NCI-H526 (cell line): ENCODE measurements around the gene ELAC2.
"Not testable (repeated sequence)": the region's sequence is repeated elsewhere in the genome, so short reads cannot be mapped to it uniquely, and the experiment has no call there.

Source experiments
- DNase-seq, 2 experiments: peaks; one replicate each; lab custom pipeline; 2025; lab: John Stamatoyannopoulos, UW

The ELAC2 gene

DNA sequence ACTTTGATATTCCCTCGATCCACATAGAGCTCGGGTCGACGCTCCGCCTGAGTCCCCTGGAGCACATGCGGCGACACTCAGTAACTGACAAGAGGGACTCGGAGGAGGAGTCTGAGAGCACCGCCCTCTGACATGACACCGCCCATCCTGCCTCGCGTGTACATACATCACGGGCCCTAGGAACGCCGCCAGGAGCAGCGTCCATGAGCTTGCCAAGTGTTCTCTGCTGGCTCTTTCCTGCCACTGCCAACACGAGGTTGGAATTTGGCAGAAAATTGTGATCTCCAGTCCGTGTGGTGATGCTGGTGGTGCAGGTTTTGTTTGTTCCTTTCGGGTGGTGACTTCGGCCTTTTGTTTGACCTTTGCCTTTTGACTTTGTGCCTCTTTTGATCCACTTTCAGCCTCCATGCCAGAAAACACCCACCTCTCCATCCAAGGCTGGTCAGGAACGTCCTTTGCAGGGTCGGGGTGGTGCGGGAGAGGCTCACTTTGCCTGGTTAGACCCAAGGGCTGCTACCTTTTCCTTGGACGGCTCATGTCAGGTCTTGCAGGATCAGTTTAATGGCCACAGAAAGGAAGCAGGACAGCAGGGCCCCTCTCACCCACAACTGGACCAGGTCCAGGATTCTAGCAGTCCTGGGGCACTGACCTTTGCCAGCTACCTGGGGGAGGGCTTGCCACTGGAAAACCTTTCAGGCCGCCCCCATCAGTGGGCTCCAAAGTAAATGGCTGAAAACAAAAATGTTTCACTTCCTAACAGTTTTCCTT is 27.6 kb downstream of the ELAC2 start:
- no peak for DNase-seq

- peak; percentile 31 to 60 for DNase-seq
Observed at GRCh38 chr17:12987120-12987519, 30.7 kb downstream of the ELAC2 start.

DNA sequence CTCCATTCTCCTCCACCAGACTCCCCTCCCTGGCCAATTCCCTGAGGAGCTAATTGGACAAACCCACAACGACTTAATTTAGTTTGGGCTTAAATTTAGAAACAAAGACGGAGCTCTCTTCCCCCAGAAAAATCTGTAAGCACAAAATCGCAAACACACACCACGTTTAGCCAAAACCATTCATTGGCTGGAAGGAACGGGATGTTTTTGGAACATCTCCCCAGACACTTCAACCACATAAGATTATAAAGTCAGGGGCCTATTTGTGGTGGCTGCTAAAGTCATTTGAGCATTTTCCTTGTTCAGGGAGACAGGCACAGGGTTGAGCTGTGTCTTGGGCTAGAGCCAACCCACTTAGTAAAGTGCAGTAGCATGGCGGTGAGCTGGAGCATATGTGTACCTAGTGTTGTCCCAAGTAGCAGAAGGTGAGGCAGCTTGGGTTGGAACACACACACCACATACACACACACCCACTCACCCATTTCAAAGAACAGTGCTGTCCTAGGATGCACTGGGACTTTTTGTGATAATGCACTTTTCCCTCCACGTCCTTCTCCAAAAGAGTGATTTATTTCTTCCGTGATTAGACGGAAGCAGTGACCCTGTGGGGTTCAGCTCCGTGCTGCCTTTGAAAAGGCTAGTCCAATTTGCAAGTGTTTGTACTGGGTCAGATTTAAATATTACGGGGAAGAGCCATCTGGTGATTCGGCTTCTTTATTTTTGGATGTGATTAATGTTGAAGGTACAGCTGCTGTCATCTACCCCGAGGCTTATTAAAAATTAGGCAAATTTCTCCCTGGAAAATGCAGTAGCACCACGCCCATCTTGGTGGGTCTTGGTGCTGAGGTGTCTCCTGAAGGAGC is 32.2 kb downstream of the ELAC2 start:
- peak; percentile 9 to 27 for DNase-seq

GRCh38 chr17:12983991-12984884 is 33.6 kb downstream of the ELAC2 start:
- no peak for DNase-seq

DNA sequence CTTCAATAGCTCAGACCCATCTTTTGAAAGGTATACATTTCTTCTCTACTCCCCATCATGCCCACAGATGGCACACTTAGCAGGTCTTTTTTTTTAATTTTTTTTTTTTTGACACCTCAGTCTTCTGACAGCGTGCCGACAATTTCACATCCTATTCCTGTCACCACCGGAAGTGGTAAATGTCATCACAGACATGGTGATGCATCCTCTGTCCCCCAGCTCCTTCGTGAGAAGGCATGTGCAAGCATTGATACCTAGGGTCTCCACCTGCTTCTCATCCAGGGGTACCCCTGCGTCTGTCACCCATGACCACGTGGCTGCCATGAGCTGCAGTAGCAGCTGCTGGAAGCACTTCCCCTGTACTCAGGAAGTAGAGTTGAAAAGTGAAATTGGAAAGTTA is 35.6 kb downstream of the ELAC2 start:
- DNase-seq: no peak

GRCh38 chr17:12979826-12980500 is 37.9 kb downstream of the ELAC2 start:
- DNase-seq: no peak

DNA sequence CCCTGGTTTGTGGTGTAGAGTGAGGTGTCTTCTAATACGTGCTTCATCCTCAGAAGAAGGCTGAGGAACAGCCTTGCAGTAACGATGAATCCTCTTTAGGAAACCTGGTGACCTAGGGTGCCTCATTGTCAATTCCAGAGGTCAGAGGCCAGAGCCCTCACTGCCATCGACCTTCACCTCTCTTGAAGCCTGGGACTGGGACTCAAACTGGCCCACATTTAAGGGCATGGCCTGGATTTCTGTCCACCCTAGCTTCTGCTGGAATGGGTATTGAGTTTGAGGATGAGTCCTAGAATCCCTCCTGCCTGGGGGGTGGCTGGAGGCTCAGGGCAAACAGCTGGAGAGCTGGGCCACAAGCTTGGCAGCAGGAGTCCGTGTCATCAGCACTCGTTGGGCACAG is 38.6 kb downstream of the ELAC2 start:
- no peak for DNase-seq

DNA sequence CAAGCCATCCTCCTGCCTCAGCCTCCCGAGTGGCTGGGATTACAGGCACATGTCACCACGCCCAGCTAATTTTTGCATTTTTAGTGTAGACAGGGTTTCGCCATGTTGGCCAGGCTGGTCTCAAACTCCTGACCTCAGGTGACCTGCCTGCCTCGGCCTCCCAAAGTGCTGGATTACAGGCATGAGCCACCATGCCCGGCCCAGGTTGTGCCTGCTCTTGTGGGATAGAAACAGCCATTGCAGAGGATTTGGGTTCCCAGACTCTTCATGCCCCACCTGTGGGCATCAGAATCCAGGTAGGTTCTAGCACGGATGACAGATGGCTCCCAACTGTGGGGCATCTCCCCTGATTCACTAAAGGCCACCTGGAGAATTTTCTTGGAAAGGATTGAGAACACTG is 39.0 kb downstream of the ELAC2 start:
- not testable (repeated sequence) for DNase-seq

- DNase-seq: no peak
Observed at GRCh38 chr17:12977008-12977751, 40.6 kb downstream of the ELAC2 start.

DNA sequence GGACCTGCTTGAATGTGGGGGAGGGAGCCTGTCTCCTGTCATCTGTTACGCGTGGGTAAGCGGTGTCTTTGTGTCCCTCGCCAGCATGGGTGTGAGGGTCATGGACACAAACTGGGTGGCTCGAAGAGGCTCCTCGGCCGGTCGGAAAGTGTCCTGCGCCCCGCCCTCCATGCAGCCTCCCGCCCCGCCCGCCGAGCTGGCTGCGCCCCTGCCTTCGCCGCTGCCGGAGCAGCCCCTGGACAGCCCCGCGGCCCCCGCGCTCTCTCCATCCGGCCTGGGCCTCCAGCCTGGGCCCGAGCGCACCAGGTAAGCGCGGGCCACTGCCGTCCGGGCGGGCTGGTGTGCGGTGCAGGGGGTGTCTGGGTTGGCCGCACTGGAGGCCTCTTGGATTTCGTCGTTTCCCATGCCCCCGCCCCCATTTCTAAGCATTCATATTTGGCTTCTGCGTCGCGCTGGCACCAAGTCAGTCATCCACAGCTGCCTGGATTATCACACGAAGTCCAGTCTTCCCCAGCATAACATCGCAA is 43.8 kb downstream of the ELAC2 start:
- no peak for DNase-seq

- DNase-seq: no peak
Observed at GRCh38 chr17:12973496-12974004, 44.3 kb downstream of the ELAC2 start.

GRCh38 chr17:12967962-12968361 is 49.9 kb downstream of the ELAC2 start:
- DNase-seq: no peak

DNA sequence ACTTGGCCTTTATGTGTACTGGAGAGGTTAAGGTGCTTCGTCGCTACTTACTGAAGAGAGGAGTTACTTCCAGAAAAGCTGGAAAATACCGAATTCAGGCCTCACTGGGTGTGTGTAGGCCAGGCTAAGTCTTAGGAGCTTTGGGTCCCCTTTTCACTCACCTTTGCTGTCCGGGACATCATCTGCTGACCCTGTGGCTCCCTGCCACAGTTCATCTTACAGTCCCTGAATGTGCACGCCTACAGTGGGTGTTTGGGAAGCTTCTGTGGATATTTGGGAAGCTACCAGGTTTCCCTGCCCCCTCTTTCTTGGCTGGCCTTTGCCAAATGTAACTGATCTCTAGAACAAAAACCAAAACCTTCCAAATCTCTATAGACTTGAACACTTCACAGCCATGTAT is 51.4 kb downstream of the ELAC2 start:
- no peak for DNase-seq

DNA sequence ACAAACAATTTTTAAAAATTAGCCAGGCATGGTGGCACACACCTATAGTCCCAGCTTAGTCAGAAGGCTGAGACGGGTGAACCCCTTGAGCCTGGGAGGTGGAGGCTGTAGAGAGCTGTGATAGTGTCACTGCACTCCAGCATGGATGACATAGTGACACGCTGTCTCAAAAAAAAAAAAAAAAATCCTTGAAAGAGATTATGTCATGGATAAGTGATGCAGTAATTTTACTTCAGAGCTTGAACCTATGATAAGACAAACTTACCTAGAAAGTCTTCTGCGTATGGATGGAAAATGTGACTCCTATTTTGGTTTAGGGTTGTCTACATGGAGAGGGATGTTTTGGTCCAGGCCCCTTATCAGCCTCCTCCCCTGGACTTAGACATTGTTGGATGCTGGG is 51.8 kb downstream of the ELAC2 start:
- DNase-seq: no peak

- DNase-seq: no peak
Observed at GRCh38 chr17:12964840-12965239, 53.0 kb downstream of the ELAC2 start.

DNA sequence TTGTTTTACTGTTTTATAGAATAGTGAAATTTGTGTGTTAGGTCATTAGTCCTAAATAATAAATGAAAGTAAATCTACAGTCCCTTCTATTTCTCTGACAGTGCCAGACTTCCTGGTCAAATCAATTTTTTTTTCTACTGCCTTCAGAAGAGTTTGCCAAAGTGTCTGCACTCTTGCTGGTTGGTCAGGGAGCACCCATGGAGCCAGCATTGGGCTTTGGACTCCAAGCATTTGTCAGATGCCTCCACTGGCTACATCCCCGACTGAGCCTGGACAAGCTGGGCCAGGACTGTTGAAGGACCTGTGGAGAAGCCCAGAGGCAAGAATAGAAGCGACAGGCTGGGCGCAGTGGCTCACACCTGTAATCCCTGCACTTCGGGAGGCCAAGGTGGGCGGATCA is 53.7 kb downstream of the ELAC2 start:
- DNase-seq: no peak

DNA sequence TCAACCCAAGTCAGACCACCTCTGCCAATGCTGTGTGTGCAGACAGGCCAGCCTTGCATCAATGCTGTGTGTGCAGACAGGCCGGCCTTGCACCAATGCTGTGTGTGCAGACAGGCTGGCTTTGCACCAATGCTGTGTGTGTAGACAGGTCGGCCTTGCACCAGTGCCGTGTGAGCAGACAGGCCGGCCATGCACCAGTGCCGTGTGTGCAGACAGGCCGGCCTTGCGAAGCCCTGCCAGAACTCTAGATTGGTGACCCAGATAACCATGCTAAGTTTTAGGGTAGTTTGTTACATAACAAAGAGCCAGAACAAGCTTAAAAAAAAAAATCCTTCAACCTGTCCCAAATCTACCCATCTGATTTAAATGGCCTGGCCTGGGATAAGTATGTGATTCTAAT is 54.3 kb downstream of the ELAC2 start:
- DNase-seq: no peak

DNA sequence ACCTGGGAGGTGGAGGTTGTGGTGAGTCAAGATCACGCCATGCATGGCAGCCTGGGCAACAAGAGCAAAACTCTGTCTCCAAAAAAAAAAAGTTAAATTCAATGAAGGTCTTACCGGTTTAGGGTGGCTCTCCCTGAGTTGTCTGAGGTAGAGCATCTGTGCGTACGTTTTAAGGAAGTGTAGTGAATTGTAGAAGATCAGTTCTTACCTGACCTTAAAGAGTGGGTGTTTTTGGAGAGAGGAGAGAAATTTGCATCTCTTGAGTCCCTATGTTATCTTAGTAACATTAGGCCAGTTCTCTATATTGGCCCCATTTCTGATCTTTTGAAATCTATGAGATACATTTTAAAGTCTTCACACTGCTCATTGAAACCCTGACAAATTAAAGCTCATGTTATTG is 56.2 kb downstream of the ELAC2 start:
- DNase-seq: no peak

DNA sequence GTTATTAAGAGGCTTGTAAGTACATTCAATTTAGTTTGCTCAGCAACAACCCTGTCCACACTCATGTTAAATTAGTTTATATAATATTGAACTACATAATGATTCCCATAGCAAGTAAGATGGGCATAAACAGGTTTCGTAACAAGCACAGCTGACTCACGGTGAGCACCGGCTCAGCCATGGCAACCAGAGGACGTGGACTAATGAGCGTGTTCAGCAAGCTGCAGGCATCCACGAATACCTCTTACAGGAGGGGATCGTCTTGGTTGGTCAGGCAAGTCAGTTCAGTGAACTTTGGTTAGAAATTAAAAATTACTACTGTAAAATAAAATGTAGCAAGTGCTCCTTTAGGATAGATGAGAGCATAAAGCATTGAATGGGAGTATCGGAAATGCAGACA is 58.4 kb downstream of the ELAC2 start:
- no peak for DNase-seq

DNA sequence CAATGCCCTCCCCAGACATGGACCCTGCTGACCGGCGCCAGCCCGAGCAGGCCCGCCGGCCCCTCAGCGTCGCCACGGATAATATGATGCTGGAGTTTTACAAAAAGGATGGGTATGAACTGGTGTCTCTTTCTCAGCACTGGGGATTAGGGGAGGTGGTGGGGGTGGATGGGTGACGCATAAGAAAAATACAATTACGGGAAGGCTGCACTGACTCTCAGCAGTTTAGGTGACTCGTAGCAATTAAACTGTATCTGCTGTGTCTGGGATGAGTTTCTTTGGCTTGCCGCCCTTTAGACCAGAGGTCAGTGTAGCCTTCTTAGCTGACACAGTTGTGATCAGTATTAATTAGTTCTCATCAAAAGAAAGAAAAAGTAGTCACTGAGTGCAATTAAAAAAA is 59.0 kb downstream of the ELAC2 start:
- DNase-seq: no peak

DNA sequence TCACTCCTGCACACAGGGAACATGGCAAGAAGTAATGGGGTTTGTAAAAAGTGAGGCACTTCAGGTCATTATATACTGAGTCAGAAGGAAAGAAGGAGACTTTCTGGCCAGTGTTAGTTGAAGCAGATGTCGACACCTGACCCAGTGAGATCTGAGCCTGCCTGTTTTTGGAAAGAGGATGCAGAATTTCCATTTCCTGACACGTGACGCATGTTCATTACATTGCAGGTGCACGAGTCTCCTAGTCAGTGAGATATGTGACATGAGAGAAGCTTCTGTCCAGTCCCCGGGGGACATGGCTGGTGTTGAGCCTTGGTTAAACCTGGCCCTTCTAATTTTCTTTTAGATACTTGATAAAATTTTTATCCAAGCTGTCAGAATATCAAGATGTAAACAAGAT is 62.3 kb downstream of the ELAC2 start:
- DNase-seq: no peak
